H9 (cell line): ENCODE data around the gene COL11A1. TPM values are rescaled to one million over a fixed set of nuclear protein-coding genes. Genes with fewer than 3 reads are reported as not detected.

ENCODE experiments used
- DNase-seq: peaks from one replicate; pipeline ENCODE4 v3.0.0-alpha.2; 2017
- H2AFZ ChIP-seq: one replicate; pipeline ENCODE4 v1.6.1; 2013; ENCODE audit warnings: mild to moderate bottlenecking, low read length, control low read depth, moderate library complexity
- H2AK5ac ChIP-seq: 2 replicates; pipeline ENCODE4 v1.6.1; 2013; ENCODE audit warnings: low read length, control low read depth, mixed read lengths; ENCODE audit not compliant: insufficient read length
- H2BK120ac ChIP-seq: one replicate; pipeline ENCODE4 v1.6.1; 2013; ENCODE audit warnings: low read depth, mild to moderate bottlenecking, low read length, control low read depth, inconsistent platforms; ENCODE audit not compliant: poor library complexity, severe bottlenecking
- H2BK12ac ChIP-seq: 2 replicates; pipeline ENCODE4 v1.6.1; 2013; ENCODE audit warnings: low read length, control low read depth, mixed read lengths, low read depth; ENCODE audit not compliant: insufficient read length
- H2BK15ac ChIP-seq: 2 replicates; pipeline ENCODE4 v1.6.1; 2013; ENCODE audit warnings: low read depth, low read length, control low read depth
- H2BK20ac ChIP-seq: one replicate; pipeline ENCODE4 v1.6.1; 2013; ENCODE audit warnings: low read depth, mild to moderate bottlenecking, low read length, control low read depth, inconsistent platforms; ENCODE audit not compliant: poor library complexity, severe bottlenecking
- H2BK5ac ChIP-seq: 2 replicates; pipeline ENCODE4 v1.6.1; 2013; ENCODE audit warnings: low read length, control low read depth, mixed read lengths; ENCODE audit not compliant: insufficient read length
- H3K14ac ChIP-seq: 2 replicates; pipeline ENCODE4 v1.6.1; 2013; ENCODE audit warnings: low read length, control low read depth; ENCODE audit not compliant: insufficient read depth
- H3K18ac ChIP-seq: 2 replicates; pipeline ENCODE4 v1.6.1; 2013; ENCODE audit warnings: low read depth, mild to moderate bottlenecking, mixed read lengths, low read length, control low read depth; ENCODE audit not compliant: insufficient read length
- H3K23ac ChIP-seq: 2 replicates; pipeline ENCODE4 v1.6.1; 2013; ENCODE audit warnings: low read length, control low read depth, mixed read lengths, low read depth; ENCODE audit not compliant: insufficient read length
- H3K23me2 ChIP-seq: 2 replicates; pipeline ENCODE4 v1.6.1; 2013; ENCODE audit warnings: low read depth, mild to moderate bottlenecking, mixed read lengths, low read length, control low read depth; ENCODE audit not compliant: insufficient read length, poor library complexity, severe bottlenecking
- H3K27ac ChIP-seq: 2 replicates; pipeline ENCODE4 v1.5.1; 2013; ENCODE audit warnings: low read length, control low read depth, mixed read lengths, low read depth; ENCODE audit not compliant: insufficient read length
- H3K27me3 ChIP-seq: 2 replicates; pipeline ENCODE4 v1.6.1; 2013; ENCODE audit warnings: low read length, control low read depth, inconsistent platforms; ENCODE audit not compliant: insufficient read depth
- H3K4ac ChIP-seq: 2 replicates; pipeline ENCODE4 v1.6.1; 2013; ENCODE audit warnings: low read depth, mild to moderate bottlenecking, control low read depth, inconsistent platforms, low read length, moderate library complexity
- H3K4me1 ChIP-seq: 2 replicates; pipeline ENCODE4 v1.6.1; 2013; ENCODE audit warnings: low read length, control low read depth, inconsistent platforms; ENCODE audit not compliant: insufficient read depth
- H3K4me2 ChIP-seq: 2 replicates; pipeline ENCODE4 v1.6.1; 2013; ENCODE audit warnings: low read length, control low read depth, mixed read lengths; ENCODE audit not compliant: insufficient read length, insufficient read depth
- H3K56ac ChIP-seq: 2 replicates; pipeline ENCODE4 v1.6.1; 2013; ENCODE audit warnings: low read depth, mild to moderate bottlenecking, mixed read lengths, low read length, control low read depth; ENCODE audit not compliant: insufficient read length
- H3K79me1 ChIP-seq: 2 replicates; pipeline ENCODE4 v1.6.1; 2013; ENCODE audit warnings: low read depth, mild to moderate bottlenecking, moderate library complexity, low read length, control low read depth, inconsistent platforms; ENCODE audit not compliant: insufficient read depth, poor library complexity, severe bottlenecking
- H3K79me2 ChIP-seq: 2 replicates; pipeline ENCODE4 v1.6.1; 2013; ENCODE audit warnings: low read length, control low read depth, inconsistent platforms; ENCODE audit not compliant: insufficient read depth
- H3K9ac ChIP-seq: 2 replicates; pipeline ENCODE4 v1.6.1; 2013; ENCODE audit warnings: low read length, control low read depth, mixed read lengths; ENCODE audit not compliant: insufficient read length; ENCODE audit errors: extremely low read depth
- H3K9me3 ChIP-seq: one replicate; pipeline ENCODE4 v1.6.1; 2013; ENCODE audit warnings: low read depth, low read length, inconsistent platforms; ENCODE audit not compliant: control insufficient read depth
- H3T11ph ChIP-seq: one replicate; pipeline ENCODE4 v1.6.1; 2013; ENCODE audit warnings: mild to moderate bottlenecking, low read length, control low read depth, inconsistent platforms
- H4K20me1 ChIP-seq: one replicate; pipeline ENCODE4 v1.6.1; 2013; ENCODE audit not compliant: control insufficient read depth, insufficient read length, insufficient read depth
- H4K5ac ChIP-seq: 2 replicates; pipeline ENCODE4 v1.6.1; 2013; ENCODE audit warnings: low read depth, mild to moderate bottlenecking, mixed read lengths, low read length, control low read depth; ENCODE audit not compliant: insufficient read length
- H4K8ac ChIP-seq: replicated peaks from 2 replicates; pipeline ENCODE4 v1.6.1; 2013; ENCODE audit warnings: low read length, control low read depth, mixed read lengths, low read depth; ENCODE audit not compliant: insufficient read length
- H4K91ac ChIP-seq: 2 replicates; pipeline ENCODE4 v1.6.1; 2013; ENCODE audit warnings: low read depth, mild to moderate bottlenecking, moderate library complexity, mixed read lengths, low read length, control low read depth; ENCODE audit not compliant: insufficient read length
- H3K27ac Mint-ChIP-seq, 3 experiments: 2 replicates in 2 of 3; 3 replicates in 1 of 3; pipeline ENCODE4 v1.8.0; 2020 to 2021; ENCODE audit warnings: mixed read lengths in 3 of 3, mild to moderate bottlenecking in 1 of 3, moderate library complexity in 1 of 3
- H3K27me3 Mint-ChIP-seq: 2 replicates; pipeline ENCODE4 v1.8.0; 2021; ENCODE audit warnings: low read depth, mild to moderate bottlenecking, moderate library complexity, mixed read lengths
- H3K36me3 Mint-ChIP-seq, 3 experiments: 2 replicates in 2 of 3; 3 replicates in 1 of 3; pipeline ENCODE4 v1.8.0; 2020 to 2021; ENCODE audit warnings: low read depth in 3 of 3, mixed read lengths in 3 of 3; ENCODE audit not compliant: insufficient read depth in 1 of 3
- H3K4me1 Mint-ChIP-seq, 2 experiments: 2 replicates each; pipeline ENCODE4 v1.8.0; 2020; ENCODE audit warnings: mixed read lengths in 2 of 2
- H3K4me3 Mint-ChIP-seq, 2 experiments: 2 replicates in 1 of 2; 3 replicates in 1 of 2; pipeline ENCODE4 v1.8.0; 2020 to 2021; ENCODE audit warnings: mild to moderate bottlenecking in 2 of 2, mixed read lengths in 2 of 2, moderate library complexity in 1 of 2
- H3K9me3 Mint-ChIP-seq, 2 experiments: 2 replicates in 1 of 2; 3 replicates in 1 of 2; pipeline ENCODE4 v1.8.0; 2020; ENCODE audit warnings: mild to moderate bottlenecking in 2 of 2, mixed read lengths in 2 of 2, moderate library complexity in 1 of 2
- CTCF ChIP-seq: fragments of 200-600 bp; sonication (generic); conservative IDR thresholded peaks from 3 replicates; pipeline ENCODE4 v1.8.0; 2021; ENCODE audit warnings: antibody characterized with exemption, mild to moderate bottlenecking
- WGBS: extraction: QIAGEN DNeasy Blood & Tissue Kit; methylation state at CpG from one replicate; pipeline ENCODE4 v1.1.7; 2013; ENCODE audit warnings: missing lambda C conversion rate, low lambda C conversion rate, mixed read lengths; ENCODE audit not compliant: insufficient read length; ENCODE audit errors: extremely low coverage; 5-methylcytosine and 5-hydroxymethylcytosine counted together
- total RNA-seq: library from RNA; stranded (reverse); gene quantifications from 2 replicates; pipeline ENCODE4 v1.2.1, GENCODE V29; 2021

The COL11A1 gene
- total RNA-seq, 1 experiment from 2014 or later, result 7.5 TPM

GRCh38 chr1:102851616-102852015, 256.7 kb downstream of the COL11A1 start:
- H2BK5ac ChIP-seq, result no peak overlapping the region
- TF ChIP-seq CTCF, result no peak
- no peak overlapping the region for H2BK15ac ChIP-seq
- Mint-ChIP-seq H3K4me3 (no peak overlapping the region), H3K27ac (no peak overlapping the region), H3K9me3 (peaks cover 27 to 29% of the 10 kb centered on the region in 2 experiments), H3K4me1 (0 out of 4 replicates have a peak, but pooled peaks cover 0 to 2% of the 10 kb centered on the region in 2 experiments), H3K36me3 (peaks cover 13 to 22% (median 20%) of the 10 kb centered on the region in 3 experiments), H3K27me3 (no peaks in the 10 kb centered on the region)
- no peak overlapping the region for H2BK20ac ChIP-seq
- no peaks in the 10 kb centered on the region for H3K4me1 ChIP-seq
- no peaks in the 10 kb centered on the region for H3K79me2 ChIP-seq
- H3K9me3 ChIP-seq, result no peaks in the 10 kb centered on the region
- H3K23me2 ChIP-seq, result no peaks in the 10 kb centered on the region
- H3K4me2 ChIP-seq, result no peak overlapping the region
- H3K27me3 ChIP-seq, result no peaks in the 10 kb centered on the region
- DNase-seq, result no peak
- no peak overlapping the region for H3T11ph ChIP-seq
- H4K91ac ChIP-seq, result no peak overlapping the region
- H4K5ac ChIP-seq, result no peak overlapping the region
- no peak overlapping the region for H3K9ac ChIP-seq
- no peak overlapping the region for H3K56ac ChIP-seq
- H4K8ac ChIP-seq, result no peak overlapping the region
- H3K79me1 ChIP-seq, result no peaks in the 10 kb centered on the region
- no peak overlapping the region for H3K18ac ChIP-seq
- H2BK120ac ChIP-seq, result no peak overlapping the region
- H3K14ac ChIP-seq, result no peak overlapping the region
- no CpG with 5 or more reads among the region's 3 CpGs for WGBS
- no peak overlapping the region for H3K23ac ChIP-seq
- H3K27ac ChIP-seq, result no peak overlapping the region
- no peak overlapping the region for H2BK12ac ChIP-seq
- no peaks in the 10 kb centered on the region for H4K20me1 ChIP-seq
- H2AK5ac ChIP-seq, result no peak overlapping the region
- no peak overlapping the region for H2AFZ ChIP-seq
- no peak overlapping the region for H3K4ac ChIP-seq
